Stimulated activated CD8-positive, alpha-beta memory T cell treated with anti-CD3 and anti-CD28 coated beads, Interleukin-12 subunit alpha, Interleukin-12 subunit beta, amount 100 ng/mL, for 1 hour (primary cell): ENCODE data around the gene SERPINE2.
"Not testable (repeated sequence)": the region's sequence is repeated elsewhere in the genome, so short reads cannot be mapped to it uniquely, and the experiment has no call there.

Experiments used
- DNase-seq: peaks from one replicate; pipeline ENCODE4 v3.0.0-alpha.2; 2020; ENCODE audit warnings: low read depth

SERPINE2 gene

DNA sequence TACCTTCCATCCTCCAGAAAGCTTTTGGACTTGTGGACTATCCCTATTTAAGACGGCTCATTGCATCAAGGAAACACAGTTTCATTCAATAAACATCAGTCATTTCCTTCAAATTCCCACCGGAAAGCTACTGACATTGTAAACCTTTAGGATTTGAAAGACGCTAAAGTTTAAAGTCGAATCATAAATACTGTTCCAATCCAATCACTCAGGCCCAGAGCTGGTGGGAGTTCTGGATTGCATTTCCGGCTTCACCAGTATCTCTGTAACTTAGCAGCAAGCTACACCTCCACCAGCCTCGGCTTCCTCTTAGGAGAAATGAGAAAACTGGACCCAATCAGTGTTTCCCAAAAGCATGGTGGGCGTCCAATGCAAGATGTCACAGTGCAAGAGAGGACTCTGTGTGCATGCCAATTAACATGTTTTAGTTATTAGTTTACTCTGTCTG lies 95.5 kb downstream of the SERPINE2 start:
- no peak for DNase-seq

DNA sequence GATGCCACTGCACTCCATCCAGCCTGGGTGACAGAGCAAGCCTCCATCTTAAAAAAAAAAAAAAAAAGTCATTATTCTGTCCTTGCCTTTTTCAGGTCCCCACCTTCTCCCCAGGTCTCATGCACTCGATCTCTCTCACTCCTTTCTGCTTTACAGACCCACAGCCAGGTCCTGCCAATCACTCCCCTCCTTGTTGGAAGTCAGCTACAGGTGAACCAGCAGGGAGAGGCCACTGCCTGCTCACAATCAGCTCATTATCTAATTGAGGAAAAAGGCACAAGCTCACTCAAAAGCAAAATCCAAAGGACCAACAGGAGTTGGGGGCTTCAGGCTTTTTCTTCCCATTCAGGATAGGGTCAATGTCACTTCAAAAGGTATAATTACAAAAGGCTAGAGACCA lies 96.0 kb downstream of the SERPINE2 start:
- DNase-seq = no peak

DNA sequence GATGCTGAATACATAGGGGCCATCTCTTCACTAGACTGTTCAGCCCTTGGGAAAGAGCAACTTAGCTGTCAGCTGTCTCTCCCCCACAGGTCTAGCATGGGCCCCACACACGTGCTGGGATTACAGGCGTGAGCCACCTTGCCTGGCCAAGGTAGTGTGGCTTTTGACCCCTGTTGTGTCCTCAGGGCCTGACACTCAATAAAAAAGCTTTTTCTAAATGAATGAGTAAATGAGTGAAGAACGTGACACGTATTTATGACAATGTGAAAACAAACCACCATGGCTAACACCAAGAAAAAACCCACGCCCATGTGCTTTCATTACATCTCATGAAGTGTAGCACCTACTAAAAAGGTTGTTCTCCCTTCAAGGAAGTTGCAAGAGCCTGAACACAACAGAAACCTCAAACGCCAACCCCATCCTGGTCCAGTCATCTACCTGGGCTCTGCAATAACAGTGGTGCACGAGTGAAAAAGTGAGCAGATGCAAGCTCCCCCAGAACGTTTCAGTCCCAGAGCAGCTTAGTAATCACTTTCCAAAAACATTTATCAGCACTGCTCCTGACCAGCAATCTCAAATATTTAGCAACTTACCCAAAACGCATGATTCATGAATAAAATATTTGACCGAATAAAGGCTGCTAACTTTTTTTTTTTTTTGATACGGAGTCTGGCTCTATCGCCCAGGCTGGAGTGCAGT lies 97.4 kb downstream of the SERPINE2 start:
- DNase-seq = no peak

DNA sequence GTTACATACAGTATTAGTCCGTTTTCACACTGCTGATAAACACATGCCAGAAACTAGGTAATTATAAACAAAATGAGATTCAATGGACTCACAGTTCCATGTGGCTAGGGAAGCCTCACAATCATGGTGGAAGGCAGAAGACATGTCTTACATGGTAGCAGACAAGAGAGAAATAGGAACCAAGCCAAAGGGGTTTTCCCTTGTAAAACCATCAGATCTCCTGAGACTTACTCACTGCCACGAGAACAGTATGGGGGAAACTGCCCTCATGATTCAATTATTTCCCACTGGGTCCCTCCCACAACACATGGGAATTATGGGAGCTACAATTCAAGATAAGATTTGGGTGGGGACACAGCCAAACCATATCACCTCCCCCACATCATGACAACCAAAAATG lies 99.6 kb downstream of the SERPINE2 start:
- not testable (repeated sequence) for DNase-seq

DNA sequence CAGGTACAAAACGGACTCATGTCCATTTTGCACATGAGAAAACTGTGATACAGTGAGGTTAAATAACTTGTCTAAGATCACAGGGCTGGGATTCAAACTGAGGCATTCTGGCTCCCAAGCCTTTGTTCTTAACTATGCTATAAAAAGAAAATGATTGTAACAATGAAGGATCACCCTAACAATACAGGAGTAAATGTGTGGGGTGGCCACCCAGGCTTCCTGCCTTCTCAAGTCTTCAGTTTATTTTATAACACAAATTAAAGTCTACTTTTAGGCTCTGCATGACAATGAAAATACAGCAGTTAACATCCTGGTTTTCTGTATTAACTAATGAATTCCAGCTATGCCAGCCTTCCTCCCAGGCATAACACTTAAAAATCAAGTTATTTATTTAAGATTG lies 101.6 kb downstream of the SERPINE2 start:
- no peak for DNase-seq

DNA sequence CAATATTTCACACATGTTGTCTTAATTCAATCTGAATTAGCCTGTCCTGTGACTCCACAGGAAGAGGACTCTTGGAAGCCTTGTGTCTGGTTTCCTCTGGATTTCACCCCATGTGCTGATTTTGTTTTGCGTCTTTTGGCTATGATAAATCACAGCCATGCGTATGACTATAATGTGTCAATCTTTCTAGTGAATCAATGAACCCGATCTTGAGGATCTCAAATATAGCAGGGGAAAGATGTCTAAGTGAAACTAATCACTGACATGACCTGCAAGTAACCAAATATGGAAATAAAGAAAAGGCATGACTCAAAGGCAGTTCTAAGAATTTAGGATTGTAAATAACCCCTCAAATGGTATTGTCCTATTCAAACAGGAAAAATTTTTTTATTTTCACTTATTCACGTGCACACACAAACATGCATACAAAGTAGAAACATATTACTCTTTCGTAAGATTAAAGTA lies 102.2 kb downstream of the SERPINE2 start:
- no peak for DNase-seq

DNA sequence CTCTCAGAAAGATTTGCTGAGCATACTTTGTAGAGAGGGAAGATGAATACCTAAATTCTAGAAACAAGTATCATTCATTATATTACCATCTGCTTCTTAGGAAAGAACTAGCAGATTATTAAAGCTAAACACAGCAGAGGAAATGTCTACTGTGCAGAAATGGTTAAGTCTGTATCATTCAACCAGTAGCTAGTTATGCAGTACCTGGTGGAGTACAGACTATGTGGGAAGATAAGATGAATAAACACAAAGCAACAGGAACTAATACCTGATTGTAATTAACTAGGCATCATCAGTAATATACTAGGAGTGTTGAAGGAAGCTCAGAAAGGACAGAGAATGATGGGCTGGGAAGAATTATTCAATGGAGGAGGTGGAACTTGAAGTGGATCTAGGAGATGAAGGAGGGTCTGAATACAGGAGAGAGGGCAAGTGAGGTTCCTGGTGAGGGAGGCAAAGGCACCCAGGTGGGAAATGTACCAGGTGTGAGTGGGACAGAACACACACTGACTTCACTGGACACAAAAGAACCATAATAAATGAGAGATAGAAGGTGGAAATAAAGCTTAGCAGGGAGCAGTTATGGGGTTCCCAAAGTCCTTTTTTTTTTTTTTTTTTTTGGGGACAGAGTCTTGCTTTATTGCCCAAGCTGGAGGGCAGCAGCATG lies 103.5 kb downstream of the SERPINE2 start:
- DNase-seq = no peak

DNA sequence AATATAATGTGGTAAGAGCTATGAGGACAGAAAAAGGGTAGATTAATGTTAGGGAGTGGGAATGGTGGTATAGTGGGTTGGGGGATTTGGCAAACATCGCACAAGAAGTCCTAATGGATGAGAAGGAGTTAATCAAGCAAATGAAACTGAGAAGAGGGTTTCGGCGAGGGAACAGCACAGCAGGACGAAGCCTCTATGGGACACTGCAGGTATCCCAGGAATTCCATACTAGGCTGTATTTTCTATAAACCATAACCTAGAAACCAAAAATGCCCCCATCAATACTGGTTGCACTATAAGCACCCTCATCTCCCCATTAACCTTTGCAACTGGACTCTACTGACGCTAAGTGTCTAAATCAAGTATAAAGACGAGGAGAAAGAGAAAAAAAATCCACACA lies 104.2 kb downstream of the SERPINE2 start:
- no peak for DNase-seq

DNA sequence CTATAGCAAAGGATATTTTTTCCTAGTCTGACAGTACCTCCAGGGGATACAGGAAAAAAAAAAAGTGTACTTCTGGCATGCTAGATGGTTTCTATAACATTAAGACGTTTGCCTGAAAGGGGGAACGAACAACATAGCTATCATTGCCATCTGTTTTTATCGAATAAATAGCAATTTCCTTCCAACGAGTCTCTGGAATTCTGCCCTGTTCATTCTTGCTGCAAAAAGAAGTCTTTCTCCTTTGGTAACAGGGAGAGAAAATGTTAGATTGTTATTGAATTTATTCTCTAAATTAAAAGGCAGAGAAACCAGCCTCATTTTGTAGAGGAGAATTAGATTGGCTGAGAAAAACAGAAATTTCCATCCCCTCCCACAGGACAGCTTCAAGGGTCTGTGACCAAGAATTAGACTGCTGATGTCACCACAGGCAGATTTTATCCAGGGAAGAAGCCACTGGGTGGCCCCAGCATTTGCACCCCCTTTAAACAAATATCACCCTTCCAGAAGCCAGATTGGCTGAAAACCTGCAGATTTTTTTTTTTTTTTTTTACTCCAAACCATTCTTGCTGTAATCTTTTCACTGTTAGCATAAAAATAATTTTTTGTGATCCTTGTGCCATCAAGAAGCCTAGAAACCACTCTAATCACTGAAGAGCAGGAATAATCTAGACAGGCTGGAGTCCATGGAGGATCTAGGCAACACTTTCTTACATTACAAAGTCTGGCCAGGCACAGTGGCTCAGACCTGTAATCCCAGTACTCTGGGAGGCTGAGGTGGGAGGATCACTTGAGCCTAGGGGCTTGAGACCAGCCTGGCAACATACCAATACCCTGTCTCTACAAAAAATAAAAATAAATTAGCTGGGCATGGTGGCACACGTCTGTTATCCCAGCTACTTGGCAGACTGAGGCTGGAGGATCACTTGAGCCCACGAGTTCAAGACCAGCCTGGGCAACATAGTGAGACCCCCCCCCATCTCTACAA lies 106.0 kb downstream of the SERPINE2 start:
- no peak for DNase-seq

DNA sequence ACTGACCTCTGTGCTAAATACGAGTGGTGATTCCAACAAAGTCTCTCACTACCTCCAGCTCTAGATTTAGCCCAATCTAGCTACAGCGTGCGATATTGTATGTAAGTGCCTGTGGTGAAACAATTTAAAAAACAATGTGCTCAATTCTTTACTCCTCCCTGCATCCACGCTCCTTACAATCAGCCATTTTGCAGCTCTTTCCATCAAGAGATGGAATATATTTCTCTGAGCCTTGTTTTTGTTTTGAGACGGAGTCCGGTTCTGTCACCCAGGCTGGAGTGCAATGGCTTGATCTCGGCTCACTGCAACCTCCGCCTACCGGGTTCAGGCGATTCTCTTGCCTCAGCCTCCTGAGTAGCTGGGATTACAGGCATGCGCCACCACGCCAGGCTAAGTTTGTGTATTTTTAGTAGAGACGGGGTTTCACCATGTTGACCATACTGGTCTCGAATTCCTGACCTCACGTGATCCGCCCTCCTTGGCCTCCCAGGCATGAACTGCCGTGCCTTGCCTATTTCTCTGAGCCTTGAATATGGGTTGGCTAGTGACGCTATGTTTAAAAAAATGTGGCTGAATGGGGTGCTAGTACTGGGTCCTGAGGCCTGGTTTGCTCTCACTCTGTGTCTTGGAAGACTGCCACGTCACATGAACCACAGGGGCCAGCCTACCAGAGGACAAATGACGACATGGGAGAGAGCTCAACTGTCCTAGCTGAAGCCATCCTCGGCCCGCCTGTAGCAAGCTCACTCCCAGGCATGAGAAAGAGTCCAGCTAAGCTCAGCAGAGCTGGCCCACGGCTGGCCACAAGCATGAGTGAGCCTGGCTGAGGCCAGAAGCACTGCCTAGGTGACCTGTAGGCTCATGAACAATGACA lies 108.7 kb downstream of the SERPINE2 start:
- DNase-seq = no peak

DNA sequence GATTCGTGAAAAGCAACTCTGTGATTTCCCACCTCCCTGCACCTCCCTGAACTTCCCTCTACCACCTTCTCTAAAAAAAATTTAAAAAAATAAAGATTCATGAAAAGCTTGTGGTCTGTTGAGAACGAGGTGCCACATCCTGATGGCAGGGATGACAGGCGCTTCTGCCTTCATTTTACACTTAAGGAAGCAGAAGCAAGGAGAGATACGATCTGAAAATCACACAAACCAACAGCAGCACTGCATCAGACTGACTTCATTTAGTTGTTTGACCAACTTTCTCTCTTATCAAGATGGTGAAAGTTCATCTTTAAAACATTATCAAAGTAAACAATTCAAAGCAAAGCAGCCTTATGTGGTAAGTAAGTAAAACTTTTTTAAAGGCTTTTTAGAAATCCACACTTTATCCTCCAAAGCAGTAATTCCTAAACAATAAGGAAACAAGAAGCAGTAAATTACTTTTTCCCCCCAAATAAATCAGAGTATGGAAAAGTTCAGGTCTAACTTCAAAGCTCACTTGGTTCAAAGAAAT lies 109.4 kb downstream of the SERPINE2 start:
- no peak for DNase-seq

DNA sequence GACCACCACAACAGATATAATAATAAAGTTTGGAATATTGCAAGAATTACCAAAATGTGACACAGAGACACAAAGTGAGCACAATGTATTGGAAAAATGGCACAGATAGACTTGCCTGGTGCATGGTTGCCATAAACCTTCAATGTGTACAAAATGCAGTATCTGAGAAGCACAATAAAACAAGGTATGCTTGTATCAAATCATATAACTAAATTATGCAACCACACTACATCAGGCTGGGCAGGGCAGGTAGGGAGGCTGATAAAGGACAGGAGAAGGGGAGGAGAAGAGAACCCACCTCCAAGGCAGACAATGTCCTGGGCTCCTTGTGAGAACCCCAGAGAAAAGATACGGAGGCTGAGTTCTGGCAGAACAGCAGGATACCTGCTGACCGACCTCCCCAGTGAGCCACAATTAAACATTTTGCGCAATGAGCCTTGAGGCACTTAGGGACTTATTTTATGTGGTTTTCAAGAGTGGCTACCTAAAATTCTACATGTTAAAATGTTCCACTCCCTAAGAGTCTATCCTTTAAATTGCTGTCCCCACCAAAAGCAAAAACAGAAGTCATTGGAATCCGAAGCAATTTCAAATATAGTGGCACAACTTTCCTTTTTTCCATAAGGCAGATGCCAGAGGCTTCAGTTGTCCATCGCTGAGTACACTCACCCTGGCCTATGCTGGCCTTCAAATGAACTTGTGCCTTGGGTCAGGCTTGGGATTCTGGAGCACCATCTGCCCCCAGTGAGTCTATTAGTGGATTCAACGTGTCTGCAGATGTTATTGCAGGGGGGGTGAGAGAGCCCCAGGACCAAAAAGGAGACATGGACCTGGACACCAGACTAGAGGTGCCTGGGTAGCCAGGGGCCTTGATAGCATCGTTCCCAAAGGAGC lies 110.7 kb downstream of the SERPINE2 start:
- no peak for DNase-seq

DNA sequence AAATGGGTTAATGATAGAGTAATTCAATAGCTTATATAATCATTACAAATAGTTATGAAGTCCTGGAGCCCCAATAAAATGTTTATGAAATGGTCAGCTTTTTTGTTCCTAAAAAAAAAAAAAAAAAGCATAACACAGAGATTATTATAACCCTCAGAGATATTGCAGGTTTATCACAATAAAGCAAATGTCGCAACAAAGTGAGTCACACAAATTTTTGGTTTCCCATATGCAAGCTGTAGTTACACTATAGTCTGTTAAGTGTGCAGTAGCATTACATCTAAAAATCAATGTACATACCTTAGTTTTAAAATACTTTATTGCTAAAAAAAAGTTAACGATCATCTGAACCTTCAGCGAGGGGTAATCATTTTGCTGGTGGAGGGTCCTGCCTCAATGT lies 114.0 kb downstream of the SERPINE2 start:
- no peak for DNase-seq
